ENCODE data around the gene HSD17B3.
A peak's percentile ranks its signal among the peaks of the same experiment; 100 is the strongest.

HSD17B3 gene

DNA sequence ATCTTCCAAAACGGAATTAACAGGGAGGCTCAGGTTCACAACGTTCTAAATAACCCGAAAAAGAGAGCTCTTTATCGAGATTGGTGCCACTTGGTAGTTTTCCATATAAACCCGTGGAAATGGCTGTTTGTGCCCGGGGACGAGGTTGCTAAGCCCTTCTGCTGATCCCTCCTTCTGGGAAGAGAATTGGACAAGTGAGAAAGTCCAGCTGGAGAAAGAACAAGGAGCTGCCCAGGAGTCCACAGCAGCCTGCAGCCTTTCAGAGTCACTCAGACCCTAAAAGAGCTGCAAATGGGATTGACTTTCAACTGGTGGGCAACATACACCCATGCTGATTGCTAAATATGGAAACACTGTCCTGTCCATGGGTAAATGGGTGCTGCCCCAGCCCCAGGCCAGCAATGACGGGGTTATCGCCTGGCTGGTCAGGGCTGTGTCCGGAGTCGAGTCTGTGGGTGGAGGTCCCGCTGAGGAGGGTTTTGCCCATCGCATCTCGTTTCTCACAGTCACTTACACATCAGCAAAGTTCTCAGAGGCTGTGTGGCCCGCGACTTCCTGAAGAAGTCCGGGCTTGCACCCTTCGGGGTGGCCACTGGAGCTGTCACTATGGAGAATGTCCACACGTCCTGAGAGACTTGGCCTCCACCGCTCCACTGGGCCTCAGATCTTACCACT, 40.7 kb upstream of the HSD17B3 start:
- no peak for DNase-seq (ENCODE audit: low read depth)
- TF ChIP-seq, protein P1, sequence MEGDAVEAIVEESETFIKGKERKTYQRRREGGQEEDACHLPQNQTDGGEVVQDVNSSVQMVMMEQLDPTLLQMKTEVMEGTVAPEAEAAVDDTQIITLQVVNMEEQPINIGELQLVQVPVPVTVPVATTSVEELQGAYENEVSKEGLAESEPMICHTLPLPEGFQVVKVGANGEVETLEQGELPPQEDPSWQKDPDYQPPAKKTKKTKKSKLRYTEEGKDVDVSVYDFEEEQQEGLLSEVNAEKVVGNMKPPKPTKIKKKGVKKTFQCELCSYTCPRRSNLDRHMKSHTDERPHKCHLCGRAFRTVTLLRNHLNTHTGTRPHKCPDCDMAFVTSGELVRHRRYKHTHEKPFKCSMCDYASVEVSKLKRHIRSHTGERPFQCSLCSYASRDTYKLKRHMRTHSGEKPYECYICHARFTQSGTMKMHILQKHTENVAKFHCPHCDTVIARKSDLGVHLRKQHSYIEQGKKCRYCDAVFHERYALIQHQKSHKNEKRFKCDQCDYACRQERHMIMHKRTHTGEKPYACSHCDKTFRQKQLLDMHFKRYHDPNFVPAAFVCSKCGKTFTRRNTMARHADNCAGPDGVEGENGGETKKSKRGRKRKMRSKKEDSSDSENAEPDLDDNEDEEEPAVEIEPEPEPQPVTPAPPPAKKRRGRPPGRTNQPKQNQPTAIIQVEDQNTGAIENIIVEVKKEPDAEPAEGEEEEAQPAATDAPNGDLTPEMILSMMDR (IDR thresholded peaks at IDR 0.05; ENCODE audit: low read depth, low read length, missing control alignments), result no peak
- no peak overlapping the region for H3K4me3 ChIP-seq (ENCODE audit: low read depth, low read length)

DNA sequence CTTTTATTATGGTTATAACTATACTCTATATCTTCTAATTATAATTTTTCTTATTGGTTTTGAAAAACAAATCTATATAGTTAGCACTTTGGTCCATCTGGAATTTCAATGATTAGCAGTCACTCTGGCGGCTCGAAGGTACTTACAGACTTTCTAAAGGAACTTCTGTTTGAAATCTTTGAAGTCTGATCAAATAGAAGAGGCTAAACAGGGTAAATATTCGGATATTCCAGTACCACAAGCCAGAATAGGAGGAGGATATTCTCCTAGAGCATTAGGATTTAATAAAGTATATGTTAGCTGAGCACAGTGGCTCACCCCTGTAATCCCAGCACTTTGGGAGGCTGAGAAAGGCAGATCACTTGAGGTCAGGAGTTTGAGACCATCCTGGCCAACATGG, 38.7 kb upstream of the HSD17B3 start:
- DNase-seq (ENCODE audit: low read depth), result no peak
- TF ChIP-seq, protein P1 (IDR thresholded peaks at IDR 0.05; ENCODE audit: low read depth, low read length, missing control alignments), result no peak
- H3K4me3 ChIP-seq (ENCODE audit: low read depth, low read length), result no peak overlapping the region

DNA sequence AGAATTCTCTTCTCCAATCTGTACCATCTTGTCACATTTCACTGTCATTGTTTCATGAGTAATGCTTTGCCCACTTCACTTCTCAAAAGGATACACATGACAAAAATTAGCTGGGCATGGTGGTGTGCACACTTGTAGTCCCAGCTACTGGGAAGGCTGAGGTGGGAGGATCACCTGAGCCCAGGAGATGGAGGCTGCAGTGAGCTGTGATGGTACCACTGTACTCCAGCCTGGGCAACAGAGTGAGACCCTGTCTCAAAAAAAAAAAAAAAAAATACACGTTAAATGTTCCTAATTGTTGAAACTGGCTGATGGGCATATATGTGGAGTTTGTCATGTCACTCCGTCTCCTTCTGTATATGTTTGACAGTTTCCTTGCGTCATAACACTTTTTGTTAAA, 36.3 kb upstream of the HSD17B3 start:
- DNase-seq (ENCODE audit: low read depth), result no peak
- H3K4me3 ChIP-seq (ENCODE audit: low read depth, low read length), result no peak overlapping the region
- TF ChIP-seq, protein P1 (IDR thresholded peaks at IDR 0.05; ENCODE audit: low read depth, low read length, missing control alignments), result no peak

DNA sequence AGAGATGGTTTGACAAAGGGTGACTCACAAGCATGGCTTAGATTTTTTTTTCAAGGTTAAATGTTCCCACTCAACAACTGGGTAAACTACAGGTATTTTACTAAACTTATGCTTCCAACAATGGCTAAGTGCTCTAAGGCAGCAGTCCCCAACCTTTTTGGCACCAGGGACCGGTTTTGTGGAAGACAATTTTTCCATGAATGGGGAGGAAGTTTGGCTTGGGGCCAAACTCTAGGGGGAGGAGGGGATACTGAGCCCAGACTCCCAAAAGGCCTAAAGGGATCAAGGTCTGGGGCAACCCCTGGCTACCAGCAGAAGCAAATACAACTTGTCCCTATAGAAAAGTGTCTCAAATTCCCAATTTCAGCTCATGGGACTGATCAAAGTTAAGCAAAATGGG, 32.0 kb upstream of the HSD17B3 start:
- no peak overlapping the region for H3K4me3 ChIP-seq (ENCODE audit: low read depth, low read length)
- DNase-seq (ENCODE audit: low read depth), result no peak
- TF ChIP-seq, protein P1 (IDR thresholded peaks at IDR 0.05; ENCODE audit: low read depth, low read length, missing control alignments), result no peak

DNA sequence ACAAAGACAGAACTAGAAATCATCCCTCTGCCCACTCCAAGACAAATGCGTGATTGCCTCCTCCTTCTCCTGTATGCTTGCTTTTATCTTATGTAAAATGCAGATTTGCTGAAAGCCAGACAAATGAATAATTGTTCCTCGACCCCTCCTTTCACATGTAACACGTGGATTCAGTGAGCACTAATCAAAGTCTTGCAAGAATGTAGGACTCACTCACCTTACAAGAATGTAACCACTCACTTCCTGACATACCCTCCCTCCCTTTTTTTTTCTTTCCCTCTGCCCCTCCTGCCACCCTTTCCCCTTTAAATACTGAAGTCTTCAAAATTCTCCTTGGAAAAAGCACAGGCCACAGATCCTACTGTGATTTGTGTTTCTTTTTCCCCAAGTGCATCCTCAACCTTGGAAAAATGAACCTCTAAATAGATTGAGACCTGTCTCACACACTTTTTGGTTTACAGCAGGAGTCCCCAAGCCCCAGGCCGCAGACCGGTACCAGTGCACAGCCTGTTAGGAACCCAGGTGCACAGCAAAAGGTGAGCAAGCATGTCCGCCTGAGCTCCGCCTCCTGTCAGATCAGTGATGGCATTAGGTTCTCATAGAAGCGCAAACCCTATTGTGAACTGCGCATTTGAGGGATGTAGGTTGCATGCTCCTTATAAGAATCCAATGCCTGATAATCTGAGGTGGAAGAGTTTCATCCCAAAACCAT, 29.4 kb upstream of the HSD17B3 start:
- H3K4me3 ChIP-seq (ENCODE audit: low read depth, low read length), result no peak overlapping the region
- TF ChIP-seq, protein P1 (IDR thresholded peaks at IDR 0.05; ENCODE audit: low read depth, low read length, missing control alignments), result no peak
- no peak for DNase-seq (ENCODE audit: low read depth)

DNA sequence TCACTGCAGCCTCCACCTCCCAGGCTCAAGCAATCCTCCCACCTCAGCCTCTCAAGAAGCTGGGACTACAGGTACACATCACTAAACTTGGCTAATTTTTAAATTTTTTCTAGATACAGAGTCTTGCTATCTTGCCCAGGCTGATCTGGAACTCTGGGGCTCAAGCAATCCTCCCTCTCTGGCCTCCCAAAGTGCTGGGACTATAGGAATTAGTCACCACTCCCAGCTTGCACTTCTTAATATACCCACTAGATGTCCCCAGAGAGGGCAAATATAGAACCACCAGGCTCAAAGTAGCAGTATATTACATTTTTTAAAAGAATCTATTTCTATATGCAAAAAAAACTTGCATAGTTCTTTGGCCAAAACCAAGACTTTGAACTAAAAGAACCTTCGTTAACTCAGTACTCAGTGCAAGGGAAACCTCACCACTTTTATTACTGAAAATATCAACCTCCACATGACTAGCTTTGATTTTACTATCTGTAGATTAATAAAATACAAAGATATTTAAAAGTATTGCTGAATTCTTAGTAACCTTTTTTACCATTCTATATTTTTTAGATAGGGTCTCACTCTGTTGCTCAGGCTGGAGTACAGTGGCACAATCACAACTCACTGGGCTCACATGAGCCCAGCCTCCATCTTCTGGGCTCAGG, 25.8 kb upstream of the HSD17B3 start:
- no peak overlapping the region for H3K4me3 ChIP-seq (ENCODE audit: low read depth, low read length)
- DNase-seq (ENCODE audit: low read depth), result no peak
- TF ChIP-seq, protein P1 (IDR thresholded peaks at IDR 0.05; ENCODE audit: low read depth, low read length, missing control alignments), result peak; percentile 64

Data from GM12864 (cell line).